ENCODE data around the gene GRIA4.

- no peak for TF ChIP-seq POLR2AphosphoS5 (IDR thresholded peaks at IDR 0.05; ENCODE audit: low read depth, low read length)
- TF ChIP-seq TAF1 (IDR thresholded peaks at IDR 0.05; ENCODE audit: borderline replicate concordance, insufficient read depth, low read length), result no peak
- no peak for TF ChIP-seq REST (IDR thresholded peaks at IDR 0.05; ENCODE audit: insufficient read depth in 1 of 2, low read depth in 2 of 2, low read length in 2 of 2)
These were observed 327.5 kb downstream of the GRIA4 start for GRCh38 chr11:105937331-105937730.

Data from PFSK-1 (cell line).